Activated CD4-positive, alpha-beta T cell treated with anti-CD3 and anti-CD28 coated beads, Interleukin-2, amount 10 ng/mL, durations not matched to agents 24 days and 14 days (primary cell): ENCODE measurements around the gene MIPEP. TPM values are rescaled to one million over a fixed set of nuclear protein-coding genes. Genes with fewer than 3 reads are reported as not detected.
"Not testable (repeated sequence)": the region's sequence is repeated elsewhere in the genome, so short reads cannot be mapped to it uniquely, and the experiment has no call there.

Experiments used
- DNase-seq: peaks from one replicate; pipeline ENCODE4 v3.0.0; 2022
- H3K27ac Mint-ChIP-seq: one replicate; pipeline ENCODE4 v1.8.0; 2022; ENCODE audit warnings: mild to moderate bottlenecking, mixed read lengths
- H3K27me3 Mint-ChIP-seq: one replicate; pipeline ENCODE4 v1.8.0; 2022; ENCODE audit warnings: mixed read lengths
- H3K36me3 Mint-ChIP-seq: one replicate; pipeline ENCODE4 v1.8.0; 2022; ENCODE audit warnings: low read depth, mild to moderate bottlenecking, mixed read lengths
- H3K4me1 Mint-ChIP-seq: one replicate; pipeline ENCODE4 v1.8.0; 2021; ENCODE audit warnings: mixed read lengths
- H3K4me3 Mint-ChIP-seq: one replicate; pipeline ENCODE4 v1.8.0; 2022; ENCODE audit warnings: mild to moderate bottlenecking, moderate library complexity, mixed read lengths
- H3K9me3 Mint-ChIP-seq: one replicate; pipeline ENCODE4 v1.8.0; 2021; ENCODE audit warnings: mixed read lengths
- intact Hi-C: fragments of 100-400 bp; cut with micrococcal nuclease; formaldehyde crosslinking; loops from one replicate; pipeline ENCODE4 v1.15.1; 2023
- total RNA-seq: library from RNA; stranded (reverse); gene quantifications from 2 replicates; pipeline ENCODE4 v1.2.3, GENCODE V29; 2022

Gene MIPEP
- total RNA-seq, 1 donor from 2014 or later, result 10.9 TPM

DNA sequence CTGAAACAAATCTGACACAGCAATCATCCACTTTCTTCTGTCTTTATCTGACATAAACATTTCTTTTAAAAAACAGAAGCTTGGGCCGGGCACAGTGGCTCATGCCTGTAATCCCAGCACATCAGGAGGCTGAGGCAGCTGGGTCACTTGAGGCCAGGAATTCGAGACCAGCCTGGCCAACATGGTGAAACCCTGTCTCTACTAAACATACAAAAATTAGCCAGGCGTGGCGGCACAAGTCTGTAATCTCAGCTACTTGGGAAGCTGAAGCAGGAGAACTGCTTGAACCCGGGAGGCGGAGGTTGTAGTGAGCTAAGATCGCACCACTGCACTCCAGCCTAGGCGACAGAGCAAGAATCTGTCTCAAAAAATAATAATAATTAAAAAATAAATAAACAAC, 127.4 kb downstream of the MIPEP start:
- intact Hi-C loops, H3K9me3 Mint-ChIP-seq, DNase-seq, H3K36me3 Mint-ChIP-seq, H3K27ac Mint-ChIP-seq, H3K4me3 Mint-ChIP-seq, H3K4me1 Mint-ChIP-seq, H3K27me3 Mint-ChIP-seq: not testable (repeated sequence)

GRCh38 chr13:23760000-23760399, 129.2 kb downstream of the MIPEP start:
- Mint-ChIP-seq H3K4me3 (no peak overlapping the region), H3K4me1 (no peaks in the 10 kb centered on the region), H3K27ac (no peak overlapping the region), H3K36me3 (no peaks in the 10 kb centered on the region), H3K9me3 (no peaks in the 10 kb centered on the region), H3K27me3 (no peaks in the 10 kb centered on the region)
- no peak for DNase-seq
- intact Hi-C loops, result no loop called here

GRCh38 chr13:23758798-23759527, 130.2 kb downstream of the MIPEP start:
- Mint-ChIP-seq H3K36me3 (peaks cover 1% of the 10 kb centered on the region), H3K4me3 (no peak overlapping the region), H3K27ac (no peak overlapping the region), H3K27me3 (peaks cover 1% of the 10 kb centered on the region), H3K4me1 (peaks cover 5% of the 10 kb centered on the region), H3K9me3 (no peaks in the 10 kb centered on the region)
- intact Hi-C loops, result no loop called here
- DNase-seq, result no peak

DNA sequence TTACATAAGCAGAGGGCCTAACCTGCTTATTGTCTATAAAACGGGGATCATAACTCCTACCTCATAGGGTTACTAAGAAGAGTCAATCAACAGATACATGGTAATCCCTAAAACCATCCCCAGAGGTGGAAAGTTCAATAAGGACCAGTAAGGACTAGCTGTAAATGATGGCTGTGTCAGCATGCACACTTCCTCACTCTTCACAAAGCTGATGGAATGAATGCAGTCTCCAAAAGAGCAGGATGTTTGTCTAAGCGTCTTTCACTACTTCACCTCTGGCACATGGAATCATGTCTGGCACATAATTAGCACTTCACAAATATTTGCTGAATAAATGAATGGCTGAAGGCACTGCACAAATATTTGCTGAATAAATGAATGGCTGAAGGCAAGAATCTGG, 134.2 kb downstream of the MIPEP start:
- Mint-ChIP-seq H3K9me3 (no peaks in the 10 kb centered on the region), H3K27me3 (peaks cover 1% of the 10 kb centered on the region), H3K4me1 (peaks cover 30% of the 10 kb centered on the region), H3K27ac (no peak overlapping the region), H3K36me3 (peaks cover 1% of the 10 kb centered on the region), H3K4me3 (no peak overlapping the region)
- intact Hi-C loops, result loop anchor here (5.0 kb wide), 2 partner anchors 207 to 378 kb away; no protein-coding TSS in a partner anchor
- no peak for DNase-seq

- H3K4me1 Mint-ChIP-seq, result peaks cover 30% of the 10 kb centered on the region
- H3K4me3 Mint-ChIP-seq, result no peak overlapping the region
- H3K9me3 Mint-ChIP-seq, result no peaks in the 10 kb centered on the region
- peaks cover 1% of the 10 kb centered on the region for H3K36me3 Mint-ChIP-seq
- intact Hi-C loops, result loop anchor here (5.0 kb wide), 2 partner anchors 208 to 377 kb away; no protein-coding TSS in a partner anchor
- no peak overlapping the region for H3K27ac Mint-ChIP-seq
- peaks cover 1% of the 10 kb centered on the region for H3K27me3 Mint-ChIP-seq
- DNase-seq, result no peak
Measured at GRCh38 chr13:23754506-23754905, 134.7 kb downstream of the MIPEP start.

DNA sequence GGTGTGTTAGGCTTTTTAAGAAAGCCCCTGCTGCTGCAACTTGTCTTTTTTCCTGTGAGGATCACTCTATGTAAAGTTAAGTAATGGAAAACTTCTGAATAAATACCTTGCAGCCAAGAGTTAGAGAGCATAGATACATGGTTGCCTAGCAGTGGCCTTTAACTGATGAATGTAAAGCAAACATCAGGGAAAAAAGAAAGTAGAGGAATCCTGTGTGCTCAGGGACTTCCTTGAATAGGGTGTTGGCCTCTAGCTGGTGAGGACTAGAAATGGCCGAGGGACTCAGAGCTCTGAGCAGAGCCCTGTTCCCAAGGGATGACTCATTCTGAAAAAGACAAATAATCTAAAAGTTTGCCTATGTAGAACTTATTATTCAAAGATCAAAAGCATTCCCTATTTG, 135.7 kb downstream of the MIPEP start:
- intact Hi-C loops, result loop anchor here (2.0 to 5.0 kb wide), 3 partner anchors 209 to 376 kb away; no protein-coding TSS in a partner anchor
- no peak for DNase-seq
- Mint-ChIP-seq H3K4me3 (no peak overlapping the region), H3K36me3 (peaks cover 1% of the 10 kb centered on the region), H3K9me3 (no peaks in the 10 kb centered on the region), H3K27me3 (peaks cover 1% of the 10 kb centered on the region), H3K27ac (no peak overlapping the region), H3K4me1 (peaks cover 30% of the 10 kb centered on the region)

DNA sequence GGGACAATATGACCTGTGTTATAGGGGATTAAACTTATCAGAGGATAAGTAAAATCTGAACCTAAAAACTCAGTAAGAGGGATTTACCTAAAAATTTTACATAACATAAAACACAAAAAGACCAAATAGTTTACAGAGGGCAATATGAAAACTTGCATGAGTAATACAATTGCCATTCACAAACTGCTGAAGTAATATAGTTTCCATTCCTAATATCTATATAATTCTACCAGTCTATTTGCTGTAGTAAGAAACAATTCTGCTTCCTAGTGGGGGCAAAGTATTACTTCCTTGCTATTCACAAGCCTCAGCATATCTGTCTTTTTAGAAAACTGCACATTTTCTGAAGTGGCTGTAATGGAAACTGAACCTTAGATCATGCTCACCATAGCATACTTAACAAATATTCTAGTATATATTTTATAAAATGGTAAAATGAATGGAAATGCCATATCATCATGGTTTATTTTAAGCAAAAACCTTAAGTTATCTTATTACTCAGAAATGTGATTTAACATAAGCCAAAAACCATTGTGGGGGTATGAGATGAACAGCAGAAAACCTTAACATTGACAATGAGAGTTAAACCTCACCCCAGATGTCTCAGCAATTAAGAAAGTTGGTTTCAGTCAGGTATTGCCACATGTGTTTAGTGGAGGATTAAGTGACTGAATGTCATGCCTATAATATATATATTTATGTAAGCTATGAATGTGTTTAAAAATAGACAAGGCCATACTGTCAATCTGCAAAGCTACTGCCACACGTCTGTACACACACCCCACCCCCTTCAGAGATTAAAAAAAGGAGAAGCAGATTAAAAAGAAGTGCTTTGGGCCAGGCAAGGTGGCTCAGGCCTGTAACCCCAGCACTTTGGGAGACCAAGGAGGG, 136.8 kb downstream of the MIPEP start:
- Mint-ChIP-seq H3K4me1 (peaks cover 30% of the 10 kb centered on the region), H3K27ac (peak overlapping the region; percentile 46), H3K9me3 (no peaks in the 10 kb centered on the region), H3K4me3 (no peak overlapping the region), H3K36me3 (peaks cover 1% of the 10 kb centered on the region), H3K27me3 (peaks cover 2% of the 10 kb centered on the region)
- no peak for DNase-seq
- intact Hi-C loops, result loop anchor here (1.0 to 5.0 kb wide), 5 partner anchors 9 to 375 kb away; no protein-coding TSS in a partner anchor

DNA sequence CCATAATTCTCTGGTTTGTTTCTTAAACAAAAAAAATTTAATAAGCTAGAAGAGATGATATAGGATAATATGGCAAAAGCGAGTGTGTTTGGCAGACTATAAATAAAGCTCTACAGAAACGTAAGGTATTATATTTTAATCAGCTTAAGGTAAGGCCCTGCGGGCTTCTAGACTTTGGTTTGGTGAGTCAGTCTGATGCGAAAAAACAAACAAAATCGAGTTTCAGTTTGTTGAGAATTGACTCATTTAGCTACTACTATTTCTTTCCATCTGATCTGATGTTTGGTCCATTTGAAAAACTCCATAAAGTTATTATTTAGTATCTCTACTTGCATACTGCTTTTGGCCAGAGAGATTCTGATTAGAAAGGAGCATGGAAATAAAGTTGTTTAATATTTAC, 138.0 kb downstream of the MIPEP start:
- DNase-seq, result no peak
- Mint-ChIP-seq H3K27ac (peak overlapping the region; percentile 46), H3K36me3 (peaks cover 1% of the 10 kb centered on the region), H3K4me3 (peak overlapping the region; percentile 8), H3K27me3 (peaks cover 8% of the 10 kb centered on the region), H3K4me1 (peaks cover 30% of the 10 kb centered on the region), H3K9me3 (no peaks in the 10 kb centered on the region)
- intact Hi-C loops, result loop anchor here (5.0 kb wide), 2 partner anchors 211 to 374 kb away; no protein-coding TSS in a partner anchor

DNA sequence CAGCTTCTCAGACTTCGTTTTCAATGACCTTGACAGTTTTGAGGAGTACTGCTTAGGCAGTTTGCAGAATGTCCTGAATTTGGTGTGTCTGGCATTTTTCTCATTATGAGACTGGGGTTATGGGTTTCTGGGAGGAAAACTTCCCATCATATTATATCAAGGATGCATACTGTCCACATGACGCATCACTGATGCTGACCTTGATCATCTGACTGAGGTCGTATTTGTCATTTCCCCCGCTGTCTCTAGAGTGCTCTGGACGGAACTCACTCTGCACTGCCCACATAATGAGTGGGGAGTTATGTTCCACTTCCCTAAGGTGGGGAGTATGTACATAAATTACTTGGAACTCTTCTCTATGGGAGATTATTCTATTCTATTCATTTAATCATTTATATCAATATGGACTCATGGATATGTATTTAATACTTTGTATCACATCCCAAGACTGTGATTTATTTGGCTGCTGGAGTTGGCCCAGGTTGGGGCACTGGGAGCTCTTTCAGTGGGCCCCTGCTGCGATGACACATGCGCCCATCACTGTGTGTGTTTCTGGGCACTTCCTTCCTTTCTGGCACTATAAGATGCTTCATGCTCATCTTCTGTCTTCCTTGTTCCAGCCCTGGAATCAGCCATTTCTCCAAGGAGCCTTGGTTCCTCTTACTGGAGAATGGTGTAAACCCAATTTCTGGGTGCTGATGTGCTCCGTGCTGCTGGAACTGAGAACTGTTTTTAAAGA, 138.6 kb downstream of the MIPEP start:
- intact Hi-C loops, result loop anchor here (5.0 kb wide), 2 partner anchors 212 to 373 kb away; no protein-coding TSS in a partner anchor
- peaks cover 30% of the 10 kb centered on the region for H3K4me1 Mint-ChIP-seq
- H3K4me3 Mint-ChIP-seq, result no peak overlapping the region
- peaks cover 1% of the 10 kb centered on the region for H3K36me3 Mint-ChIP-seq
- no peaks in the 10 kb centered on the region for H3K9me3 Mint-ChIP-seq
- no peak overlapping the region for H3K27ac Mint-ChIP-seq
- peaks cover 8% of the 10 kb centered on the region for H3K27me3 Mint-ChIP-seq
- no peak for DNase-seq

DNA sequence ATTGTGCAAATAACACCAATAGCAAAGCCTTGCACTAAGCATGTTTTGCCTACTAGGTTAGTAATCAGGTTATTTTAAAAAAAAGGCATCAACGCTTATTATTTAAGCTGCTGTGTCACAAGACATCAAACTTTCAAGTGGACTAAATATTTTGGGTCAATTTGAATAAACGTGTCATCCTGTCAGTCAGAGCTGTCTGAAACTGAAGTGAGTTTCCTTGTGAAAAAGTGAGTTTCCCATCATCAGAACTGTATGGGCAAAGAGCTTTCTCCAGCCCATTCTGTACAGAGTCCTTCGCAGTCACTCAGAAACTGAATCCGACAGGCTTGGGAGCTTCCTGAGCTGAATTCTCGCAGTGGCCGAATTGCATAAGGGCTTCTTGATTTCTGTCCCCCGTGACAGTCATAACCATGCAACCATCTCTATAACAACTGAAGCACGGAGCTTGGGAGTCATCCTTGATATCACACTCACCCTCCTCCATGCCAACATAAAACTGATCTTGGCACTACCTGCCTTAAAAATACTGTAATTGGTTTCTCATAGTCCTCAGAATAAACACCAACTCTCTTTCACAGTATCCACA, 139.8 kb downstream of the MIPEP start:
- Mint-ChIP-seq H3K9me3 (no peaks in the 10 kb centered on the region), H3K4me1 (peaks cover 29% of the 10 kb centered on the region), H3K36me3 (no peaks in the 10 kb centered on the region), H3K27ac (no peak overlapping the region), H3K4me3 (no peak overlapping the region), H3K27me3 (peaks cover 12% of the 10 kb centered on the region)
- DNase-seq, result no peak
- intact Hi-C loops, result loop anchor here (10.0 kb wide), 1 partner anchor 175 kb away; the partner anchor contains the start of gene TNFRSF19

GRCh38 chr13:23748109-23748990, 140.8 kb downstream of the MIPEP start:
- no peaks in the 10 kb centered on the region for H3K9me3 Mint-ChIP-seq
- no peaks in the 10 kb centered on the region for H3K36me3 Mint-ChIP-seq
- no peak overlapping the region for H3K27ac Mint-ChIP-seq
- peaks cover 33% of the 10 kb centered on the region for H3K4me1 Mint-ChIP-seq
- DNase-seq, result no peak
- intact Hi-C loops, result loop anchor here (10.0 kb wide), 1 partner anchor 174 kb away; the partner anchor contains the start of gene TNFRSF19
- H3K27me3 Mint-ChIP-seq, result peaks cover 15% of the 10 kb centered on the region
- H3K4me3 Mint-ChIP-seq, result no peak overlapping the region

GRCh38 chr13:23746141-23746540, 143.1 kb downstream of the MIPEP start:
- H3K4me3 Mint-ChIP-seq, H3K9me3 Mint-ChIP-seq, DNase-seq, H3K36me3 Mint-ChIP-seq, H3K27ac Mint-ChIP-seq: not testable (repeated sequence)
- intact Hi-C loops, result loop anchor here (10.0 kb wide), 1 partner anchor 171 kb away; the partner anchor contains the start of gene TNFRSF19
- Mint-ChIP-seq H3K27me3 (peaks cover 19% of the 10 kb centered on the region), H3K4me1 (peaks cover 30% of the 10 kb centered on the region)
